Left renal cortex interstitium (tissue), 4 donors: ENCODE results near the gene PDXDC1. TPM values are rescaled to one million over a fixed set of nuclear protein-coding genes. Genes with fewer than 3 reads are reported as not detected.
"Not testable (repeated sequence)": the region's sequence is repeated elsewhere in the genome, so short reads cannot be mapped to it uniquely, and the experiment has no call there.

Experiments used
- DNase-seq, 4 donors: peaks; one replicate each; pipeline ENCODE4 v3.0.0-alpha.2; 2013; ENCODE audit warnings: low read depth in 4 of 4, low spot score in 2 of 4, missing footprints in 1 of 4
- polyA plus RNA-seq, 4 donors: library from polyadenylated mRNA; unstranded; fragments of 120-200 nt; gene quantifications; one replicate each; pipeline ENCODE4 v1.2.1, GENCODE V29; 2013; ENCODE audit not compliant: insufficient read length in 4 of 4

The PDXDC1 gene
- polyA plus RNA-seq, 4 donors = 86.6 to 140 (median 94.6) TPM

GRCh38 chr16:15130256-15130932, 155.6 kb downstream of the PDXDC1 start:
- DNase-seq = not testable (repeated sequence)

GRCh38 chr16:15130943-15131700, 156.3 kb downstream of the PDXDC1 start:
- DNase-seq = not testable (repeated sequence)

DNA sequence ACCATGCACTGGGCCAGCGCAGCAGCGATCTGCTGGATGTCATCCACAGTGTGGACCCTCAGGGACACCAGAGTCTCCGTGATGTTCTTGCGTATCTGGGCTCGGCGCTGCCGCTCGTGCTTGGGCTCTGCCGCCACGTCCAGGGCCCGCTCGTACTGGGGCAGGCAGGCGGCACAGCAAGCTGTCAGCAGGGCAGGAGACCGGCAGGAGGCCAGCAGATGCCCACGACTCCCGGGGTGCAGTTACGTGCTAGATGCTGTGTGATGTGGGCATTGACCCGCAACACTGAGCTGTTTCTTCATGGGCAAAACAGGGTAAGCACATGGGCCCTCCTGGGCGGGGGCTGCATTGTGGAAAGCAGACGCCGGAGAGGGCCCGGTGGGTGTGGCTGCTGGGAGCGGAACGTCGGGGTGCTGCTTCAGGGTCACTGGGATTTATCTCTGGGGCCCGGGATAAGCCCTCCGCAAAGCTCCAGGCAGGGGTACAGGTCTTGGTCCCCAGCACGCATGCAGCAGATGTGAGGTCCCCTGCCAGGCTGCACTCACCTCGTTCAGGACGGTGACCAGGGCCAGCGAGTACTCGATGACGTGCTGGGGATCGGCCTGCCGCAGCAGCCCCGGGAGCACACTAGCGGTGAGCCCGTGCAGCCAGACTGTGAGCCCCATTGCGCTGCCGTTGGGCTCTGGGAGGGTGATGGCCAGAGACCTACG, 158.0 kb downstream of the PDXDC1 start:
- DNase-seq = not testable (repeated sequence)

DNA sequence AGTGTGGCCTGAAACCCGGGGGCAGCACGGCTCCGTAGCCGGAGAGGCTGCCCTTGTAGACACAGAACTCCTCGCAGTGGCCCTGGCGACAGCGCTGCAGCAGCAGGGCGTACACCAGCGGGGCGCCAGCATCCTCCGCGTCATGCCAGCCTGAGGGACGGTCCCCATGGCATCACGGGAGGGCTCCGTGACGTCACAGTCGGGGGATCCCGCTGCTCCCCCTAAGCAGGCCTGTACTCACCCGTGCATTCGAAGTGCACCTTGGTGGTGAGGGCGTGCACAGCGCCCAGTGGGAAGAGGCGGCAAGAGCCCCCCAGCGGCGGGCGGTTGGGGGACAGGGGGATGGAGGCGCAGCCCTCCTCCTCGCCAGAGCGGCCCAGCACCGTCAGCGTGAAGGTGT, 158.7 kb downstream of the PDXDC1 start:
- DNase-seq = not testable (repeated sequence)

- not testable (repeated sequence) for DNase-seq
These were observed 160.1 kb downstream of the PDXDC1 start for GRCh38 chr16:15134752-15135482.

GRCh38 chr16:15135483-15136360, 160.9 kb downstream of the PDXDC1 start:
- not testable (repeated sequence) for DNase-seq

- not testable (repeated sequence) for DNase-seq
These were observed 162.7 kb downstream of the PDXDC1 start for GRCh38 chr16:15137514-15137913.

DNA sequence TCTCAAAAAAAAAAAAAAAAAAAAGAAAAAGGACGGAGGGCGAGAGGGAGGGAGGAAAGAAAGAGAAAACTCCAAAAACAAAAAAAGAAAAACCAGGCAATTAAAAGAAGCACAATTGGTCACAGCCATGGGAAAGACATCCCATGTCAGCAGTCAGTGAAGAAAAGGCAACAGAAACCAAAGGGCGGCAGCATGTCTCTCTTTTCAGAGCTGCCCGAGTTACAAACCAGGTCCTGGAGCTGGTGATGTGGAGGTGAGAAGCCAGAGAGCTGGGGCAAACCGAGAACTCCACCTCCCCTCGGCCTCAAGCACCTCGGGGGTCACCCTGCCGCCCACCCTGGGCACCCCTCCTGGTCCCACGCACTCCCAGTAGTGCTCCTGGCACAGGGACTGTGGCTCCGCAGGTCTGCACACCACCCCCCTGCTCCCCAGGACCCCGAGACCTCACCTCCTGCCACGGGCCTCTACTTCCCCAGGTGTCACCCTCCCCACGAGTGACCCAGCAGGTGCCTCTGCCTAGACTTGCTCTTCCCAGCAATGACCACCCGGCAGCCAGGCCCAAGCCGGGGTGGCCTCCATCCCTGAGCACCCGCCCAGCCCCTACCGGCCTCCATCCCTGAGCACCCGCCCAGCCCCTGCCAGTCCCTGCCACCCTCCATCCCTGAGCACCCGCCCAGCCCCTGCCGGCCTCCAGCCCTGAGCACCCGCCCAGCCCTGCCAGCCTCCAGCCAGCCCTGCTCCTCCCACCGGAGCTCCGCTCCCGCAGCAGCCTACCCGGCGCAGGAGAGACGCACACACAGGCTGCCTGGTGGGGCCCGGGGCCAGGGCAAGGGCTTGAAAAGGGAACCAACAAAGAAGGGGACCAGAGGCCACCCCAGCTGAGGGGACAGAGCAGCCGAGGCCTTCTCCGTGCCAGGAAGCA, 165.9 kb downstream of the PDXDC1 start:
- DNase-seq = not testable (repeated sequence)

DNA sequence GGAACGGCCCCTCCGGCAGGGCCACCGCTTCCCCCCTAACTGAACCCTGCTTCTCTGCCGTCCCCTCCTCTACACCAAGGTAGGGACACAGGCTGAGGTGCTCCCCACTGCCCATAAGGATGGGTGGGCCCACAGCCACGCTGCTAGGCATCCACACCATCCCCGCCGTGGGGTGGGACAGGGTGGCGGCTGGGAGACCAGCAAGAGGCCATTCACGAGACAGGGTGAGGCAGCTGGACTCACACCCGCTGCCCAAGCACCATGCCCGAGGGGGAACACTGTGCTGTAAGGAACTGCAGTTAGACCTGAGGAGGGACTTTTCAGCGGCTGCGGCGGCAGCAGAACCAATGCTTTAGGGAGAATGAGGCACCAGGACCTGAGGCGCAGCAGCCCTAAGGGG, 166.8 kb downstream of the PDXDC1 start:
- no peak for DNase-seq

GRCh38 chr16:15142107-15142890, 167.5 kb downstream of the PDXDC1 start:
- not testable (repeated sequence) for DNase-seq

- DNase-seq = not testable (repeated sequence)
These were observed 168.2 kb downstream of the PDXDC1 start for GRCh38 chr16:15142891-15143600.

- not testable (repeated sequence) for DNase-seq
These were observed 168.8 kb downstream of the PDXDC1 start for GRCh38 chr16:15143601-15144091.

DNA sequence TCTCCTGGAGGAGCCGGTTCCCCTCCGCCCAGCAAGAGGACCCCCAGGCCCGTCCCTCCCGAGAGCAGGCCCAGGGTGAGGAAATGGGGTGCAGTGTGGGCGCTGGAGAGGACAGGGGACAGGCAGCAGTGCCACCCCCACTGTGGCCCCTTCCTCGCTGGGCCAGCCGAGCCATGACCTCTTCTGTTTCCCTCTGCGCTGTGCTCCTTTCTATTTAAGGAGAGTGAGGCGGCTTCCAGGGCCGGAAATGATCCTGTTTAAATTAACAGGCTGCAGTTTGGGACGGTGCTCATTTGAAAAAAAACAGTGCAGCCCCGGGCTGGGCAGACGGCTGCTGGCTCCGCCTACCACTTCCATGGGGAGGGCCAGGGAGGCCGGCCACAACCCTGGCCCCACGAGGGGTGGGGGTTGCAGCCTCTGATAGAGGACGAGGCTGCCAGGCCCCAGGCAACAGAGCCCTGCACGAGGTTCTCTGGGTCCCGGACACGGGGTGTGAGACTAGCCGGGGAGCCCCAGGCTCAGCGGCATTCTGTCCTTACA, 169.3 kb downstream of the PDXDC1 start:
- not testable (repeated sequence) for DNase-seq

DNA sequence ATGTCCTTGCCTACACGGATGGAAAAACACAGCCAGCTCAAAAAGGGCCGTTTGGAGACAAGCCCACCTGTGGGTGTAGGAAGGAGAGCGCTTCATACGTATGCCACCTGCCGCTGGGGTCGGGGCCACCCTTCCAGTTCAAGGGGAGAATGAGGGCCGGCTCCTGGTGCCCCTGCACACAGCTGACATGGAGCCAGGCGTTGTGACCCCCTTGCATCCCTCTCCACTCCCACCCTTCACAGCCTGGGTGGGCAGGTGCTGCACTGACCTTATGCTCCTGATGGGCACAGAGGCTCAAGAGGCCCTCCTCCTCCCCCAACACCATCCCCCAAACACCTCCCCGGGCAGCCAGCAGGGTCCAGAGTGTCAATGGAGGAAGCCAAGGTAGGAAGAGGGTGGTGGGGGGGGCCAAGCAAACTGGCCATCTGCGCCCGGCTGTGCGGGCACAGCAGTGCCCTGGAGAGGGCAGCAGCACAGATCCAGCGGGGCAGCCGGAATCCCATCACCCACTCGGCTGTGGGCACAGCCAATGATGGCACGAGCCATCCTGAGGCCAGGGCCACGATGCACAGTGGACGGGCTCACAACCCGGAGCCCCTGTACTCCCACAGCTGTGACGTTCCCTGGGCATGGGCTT, 170.1 kb downstream of the PDXDC1 start:
- DNase-seq = not testable (repeated sequence)

DNA sequence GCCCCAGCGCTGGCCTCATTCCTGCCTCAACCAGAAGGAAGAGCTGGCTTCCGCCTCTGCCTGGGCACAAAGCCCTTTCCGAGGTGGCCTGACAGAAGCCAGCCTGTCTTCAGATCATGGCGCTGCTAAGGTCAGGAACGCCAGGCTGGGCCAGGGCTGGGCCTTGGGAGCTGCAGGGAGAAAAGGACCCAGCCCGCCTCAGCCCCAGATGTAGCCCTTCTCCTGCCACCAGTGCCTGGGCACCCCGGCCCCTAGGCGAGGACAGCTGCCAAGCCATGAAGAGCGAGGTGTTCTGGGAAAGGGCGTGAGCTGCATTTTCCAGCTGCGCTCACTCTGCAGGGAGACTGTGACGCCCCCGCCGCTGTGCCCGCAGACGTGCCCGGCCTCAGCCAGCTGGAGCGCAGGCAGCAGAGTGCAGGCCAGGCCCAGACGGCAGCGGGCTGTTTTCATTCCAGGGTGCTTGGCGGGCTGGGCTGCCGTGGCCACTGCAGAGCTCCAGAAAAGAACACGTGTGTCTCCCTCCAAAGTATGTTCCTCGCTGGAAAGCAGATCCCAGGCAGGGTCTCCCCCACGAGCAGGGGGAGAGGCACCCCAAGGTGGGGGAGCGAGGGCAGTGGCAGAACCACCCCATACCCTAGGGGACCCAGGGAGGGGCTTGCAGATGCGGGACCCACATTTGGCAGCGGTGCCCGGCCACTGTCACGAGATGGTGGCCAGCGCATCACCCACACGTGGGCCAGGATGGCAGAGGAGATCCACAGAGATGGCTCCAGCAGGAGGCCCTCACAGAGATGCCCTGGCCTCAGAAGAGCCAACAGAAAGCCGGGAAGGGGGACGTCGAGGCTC, 170.8 kb downstream of the PDXDC1 start:
- DNase-seq = not testable (repeated sequence)
